Astrocyte (in vitro differentiated cells and primary cell): ENCODE results near the gene COPE.

ENCODE experiments used
- EZH2 ChIP-seq: IDR thresholded peaks from 2 replicates; pipeline ENCODE4 v1.6.1; 2012; ENCODE audit warnings: mild to moderate bottlenecking, low read length, inconsistent platforms; ENCODE audit not compliant: insufficient read depth
- TF ChIP-seq, protein P1 (sequence below): IDR thresholded peaks from 2 replicates; pipeline ENCODE4 v1.5.1; 2011; ENCODE audit warnings: low read depth, mild to moderate bottlenecking, inconsistent platforms, low read length, moderate library complexity; ENCODE audit not compliant: insufficient read depth

DNA sequence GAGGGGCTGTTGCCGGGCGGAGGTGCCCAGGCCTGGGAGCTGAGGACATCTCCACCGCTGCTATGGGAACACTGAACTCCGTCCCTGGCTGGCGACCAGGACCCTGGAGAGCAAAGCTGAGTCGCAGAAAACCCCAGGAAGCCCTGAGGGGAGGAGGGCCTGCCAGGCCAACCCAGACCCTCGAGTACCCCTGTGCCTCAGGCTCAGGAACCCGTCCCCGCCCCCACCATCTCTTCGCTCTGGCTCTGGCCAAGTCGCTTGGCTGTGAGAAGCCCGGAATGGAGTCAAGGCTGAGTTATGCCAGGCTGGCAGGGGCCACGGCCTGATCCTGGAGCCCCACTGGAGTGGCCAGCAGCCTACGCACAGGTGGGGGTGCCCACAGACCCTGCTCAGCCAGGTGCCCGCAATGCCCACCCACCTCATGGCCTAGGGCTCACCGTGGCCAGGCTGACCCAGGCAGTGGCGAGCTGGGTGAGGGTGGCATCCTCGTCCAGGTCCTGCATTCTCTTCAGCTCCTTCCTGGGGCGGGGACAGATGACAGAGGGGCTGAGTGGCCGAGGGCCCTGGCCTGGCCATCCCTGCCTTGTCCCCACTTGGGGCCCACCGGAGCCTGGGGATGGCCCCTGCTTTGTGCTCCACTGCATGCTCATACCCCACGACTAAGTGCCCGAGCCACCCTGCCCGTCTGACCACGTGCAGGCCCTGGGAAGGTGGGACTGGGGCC, 14.7 kb downstream of the COPE start:
- TF ChIP-seq, protein P1, sequence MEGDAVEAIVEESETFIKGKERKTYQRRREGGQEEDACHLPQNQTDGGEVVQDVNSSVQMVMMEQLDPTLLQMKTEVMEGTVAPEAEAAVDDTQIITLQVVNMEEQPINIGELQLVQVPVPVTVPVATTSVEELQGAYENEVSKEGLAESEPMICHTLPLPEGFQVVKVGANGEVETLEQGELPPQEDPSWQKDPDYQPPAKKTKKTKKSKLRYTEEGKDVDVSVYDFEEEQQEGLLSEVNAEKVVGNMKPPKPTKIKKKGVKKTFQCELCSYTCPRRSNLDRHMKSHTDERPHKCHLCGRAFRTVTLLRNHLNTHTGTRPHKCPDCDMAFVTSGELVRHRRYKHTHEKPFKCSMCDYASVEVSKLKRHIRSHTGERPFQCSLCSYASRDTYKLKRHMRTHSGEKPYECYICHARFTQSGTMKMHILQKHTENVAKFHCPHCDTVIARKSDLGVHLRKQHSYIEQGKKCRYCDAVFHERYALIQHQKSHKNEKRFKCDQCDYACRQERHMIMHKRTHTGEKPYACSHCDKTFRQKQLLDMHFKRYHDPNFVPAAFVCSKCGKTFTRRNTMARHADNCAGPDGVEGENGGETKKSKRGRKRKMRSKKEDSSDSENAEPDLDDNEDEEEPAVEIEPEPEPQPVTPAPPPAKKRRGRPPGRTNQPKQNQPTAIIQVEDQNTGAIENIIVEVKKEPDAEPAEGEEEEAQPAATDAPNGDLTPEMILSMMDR, result no peak
- no peak for TF ChIP-seq EZH2
